GM19035 (cell line): ENCODE results near the gene LY6G5C.

ENCODE experiments used
- ATAC-seq: cut with Tn5 transposase; IDR thresholded peaks from one replicate; pipeline ENCODE4 v1.9.1; 2021; ENCODE audit not compliant: unreplicated experiment

The LY6G5C gene, protein sequence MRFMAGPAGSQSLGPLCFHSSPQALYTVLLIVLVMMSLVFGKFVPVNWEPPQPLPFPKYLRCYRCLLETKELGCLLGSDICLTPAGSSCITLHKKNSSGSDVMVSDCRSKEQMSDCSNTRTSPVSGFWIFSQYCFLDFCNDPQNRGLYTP

GRCh38 chr6:31680226-31681134 is at the start of gene LY6G5C:
TSS of gene LY6G5C (minus strand) at chr6:31681067. CDS start at chr6:31680373, 694 bp downstream.
- ATAC-seq: no peak

- ATAC-seq: no peak
Measured at GRCh38 chr6:31729979-31730630, 49.2 kb upstream of the LY6G5C start.

DNA sequence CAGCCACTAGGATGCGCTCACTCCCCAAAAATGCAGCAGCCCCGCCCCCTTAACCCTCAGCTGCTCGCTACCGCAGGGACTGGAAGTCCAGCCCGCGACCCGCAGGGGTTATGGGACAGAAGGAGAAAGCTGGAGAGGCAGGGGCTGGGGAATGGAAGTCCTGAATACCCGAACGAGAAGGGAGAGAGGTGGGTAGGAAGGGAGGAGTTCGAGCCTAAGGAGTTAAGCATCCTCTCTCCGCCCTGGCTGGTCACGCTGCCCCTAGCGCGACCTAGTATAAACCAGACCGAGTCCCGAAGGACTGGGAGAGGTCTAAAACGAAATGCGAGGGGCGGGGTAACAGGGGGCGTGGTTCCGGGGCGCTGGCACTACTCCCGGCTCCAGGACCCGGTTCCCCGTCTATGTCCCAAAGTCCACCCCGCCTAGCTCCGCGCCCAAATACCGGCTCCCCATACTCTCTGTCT is 48.7 kb upstream of the LY6G5C start:
- ATAC-seq: no peak

GRCh38 chr6:31728767-31729514 is 48.1 kb upstream of the LY6G5C start, which contains the start of gene DDAH2:
TSS of gene DDAH2 (minus strand) at chr6:31729299. CDS start at chr6:31729161, 138 bp downstream.
- ATAC-seq: no peak

GRCh38 chr6:31727717-31728671 is 47.1 kb upstream of the LY6G5C start:
- ATAC-seq: no peak

GRCh38 chr6:31727034-31727716 is 46.3 kb upstream of the LY6G5C start:
- no peak for ATAC-seq

DNA sequence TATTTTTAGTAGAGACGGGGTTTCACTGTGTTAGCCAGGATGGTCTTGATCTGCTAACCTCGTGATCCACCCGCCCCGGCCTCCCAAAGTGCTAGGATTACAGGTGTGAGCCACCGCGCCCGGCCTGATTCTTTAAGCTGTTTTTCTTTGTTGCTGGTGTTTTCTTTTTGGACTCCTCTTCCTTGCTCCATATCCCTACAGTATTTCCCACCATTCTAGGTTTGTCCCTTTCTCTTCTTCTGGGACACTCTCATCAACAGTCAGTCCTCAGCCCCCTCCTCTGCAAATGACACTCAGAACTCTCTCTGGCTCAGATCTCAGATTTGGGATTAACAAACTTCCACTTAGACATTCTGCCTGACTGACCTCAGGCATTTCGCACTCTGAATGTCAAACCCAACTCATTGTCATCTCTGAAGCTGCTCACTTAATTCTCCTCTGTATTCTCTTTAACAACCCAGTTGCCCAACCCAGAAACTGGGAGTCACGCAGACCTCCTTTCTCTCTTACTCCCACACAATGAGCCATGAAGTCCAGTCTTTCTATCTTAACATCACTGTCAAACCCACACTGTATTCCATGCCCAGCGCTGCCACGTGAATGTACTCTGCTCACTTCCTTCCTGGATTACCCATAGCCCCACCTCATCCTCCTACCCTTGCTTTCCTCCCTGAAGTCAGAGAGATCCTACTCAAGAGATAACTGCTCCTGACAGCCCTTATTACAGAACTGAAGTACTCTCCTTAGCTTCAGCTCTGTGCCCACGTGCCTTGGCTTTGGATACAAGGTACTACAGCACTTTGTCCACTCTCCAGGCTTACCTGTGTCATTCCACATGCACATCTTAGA is 44.9 kb upstream of the LY6G5C start:
- no peak for ATAC-seq

DNA sequence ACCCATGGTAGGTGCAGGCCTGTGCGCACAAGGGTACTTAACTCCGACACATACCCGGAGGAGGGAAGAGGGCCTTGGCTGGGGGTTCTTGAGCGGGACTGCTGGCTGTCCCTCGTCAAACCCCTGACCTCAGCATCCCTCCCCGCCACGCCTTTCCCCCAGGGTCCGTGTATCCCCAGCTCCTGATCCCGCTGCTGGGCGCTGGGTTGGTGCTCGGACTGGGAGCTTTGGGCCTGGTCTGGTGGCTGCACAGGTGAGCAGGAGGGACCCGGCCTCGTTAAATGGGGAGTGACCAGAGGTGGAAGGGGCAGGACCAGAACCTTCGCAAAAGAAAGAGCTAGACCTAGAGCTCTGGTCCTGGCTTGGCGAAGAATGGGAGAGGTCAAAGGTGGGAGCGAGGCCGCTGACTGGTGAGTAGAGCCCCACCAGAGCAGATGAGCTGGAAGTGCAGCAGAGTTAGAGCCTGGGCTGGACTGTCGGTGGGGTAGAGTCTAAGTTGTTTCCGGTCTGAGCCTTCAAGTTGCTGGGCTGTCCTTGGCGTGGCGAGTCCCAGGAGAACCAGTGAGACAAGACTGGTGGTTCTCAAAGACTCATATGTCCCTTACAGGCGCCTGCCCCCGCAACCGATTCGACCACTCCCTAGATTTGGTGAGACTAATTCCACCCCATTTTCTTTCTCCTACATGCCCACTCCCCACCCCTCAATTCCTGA is 43.3 kb upstream of the LY6G5C start:
- ATAC-seq: no peak

- no peak for ATAC-seq
Measured at GRCh38 chr6:31723245-31723979, 42.5 kb upstream of the LY6G5C start, which contains the start of gene MPIG6B. TSS of gene MPIG6B (plus strand) at chr6:31723373. CDS start at chr6:31723384, 11 bp downstream.

- no peak for ATAC-seq
Measured at GRCh38 chr6:31722173-31722572, 41.3 kb upstream of the LY6G5C start.

DNA sequence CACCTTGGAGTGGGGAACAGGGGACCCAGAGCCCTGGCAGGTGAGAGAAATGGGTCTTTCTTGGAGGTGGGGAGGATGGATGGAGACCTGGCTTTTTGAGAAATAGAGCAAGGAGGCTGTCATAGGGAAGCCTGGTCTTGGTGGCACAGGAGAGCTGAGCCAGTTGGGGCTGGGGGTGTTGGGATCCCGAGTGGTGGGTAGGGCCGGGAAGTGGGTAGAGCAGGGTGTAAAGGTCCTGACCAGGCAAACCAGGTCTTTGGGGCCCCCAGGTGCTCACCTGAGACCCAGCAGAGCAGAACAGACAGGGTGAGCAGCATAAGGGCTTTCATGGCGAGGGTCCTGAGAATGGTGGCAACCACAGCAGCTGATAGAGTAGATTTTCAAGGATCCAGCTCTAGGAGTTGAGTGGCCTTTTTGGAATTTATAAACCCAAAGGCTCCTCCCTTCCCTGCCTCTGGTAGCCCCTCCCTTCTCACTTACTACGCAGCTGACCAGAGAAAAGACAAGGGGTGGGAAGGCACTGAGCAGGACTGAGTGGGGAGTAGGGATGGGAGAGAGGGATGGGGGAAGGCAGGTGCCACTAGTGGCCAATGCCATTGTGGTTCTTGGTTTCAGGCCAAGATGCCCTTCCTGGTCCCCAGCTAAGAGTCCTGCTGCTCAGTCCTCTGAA is 40.6 kb upstream of the LY6G5C start, which contains the start of gene LY6G6C:
Gene LY6G6C (minus strand): TSS at position 396 of the 670 bp plus-strand sequence. CDS start 67 bp downstream, at position 329.
- ATAC-seq: no peak

GRCh38 chr6:31720196-31720770 is 39.4 kb upstream of the LY6G5C start:
- ATAC-seq: no peak

DNA sequence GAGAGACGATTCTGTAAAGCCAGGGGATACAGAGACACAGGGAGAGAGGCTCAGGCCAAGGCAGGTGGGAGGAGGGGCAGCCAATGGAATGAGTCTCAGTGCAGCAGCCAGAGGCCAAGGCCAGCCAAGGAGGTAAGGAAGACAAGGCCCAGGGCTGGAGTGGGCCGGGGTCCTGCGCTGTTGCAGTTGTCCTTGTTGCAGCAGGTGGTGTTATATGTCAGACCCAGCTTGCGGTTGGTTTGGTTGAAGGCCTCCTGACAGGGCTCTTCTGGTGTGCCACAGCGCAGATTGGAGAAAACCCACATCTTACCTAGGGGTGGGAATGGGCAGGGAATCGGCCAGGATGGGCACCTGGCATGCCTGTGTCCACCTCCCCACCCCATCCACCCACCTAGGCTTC is 38.1 kb upstream of the LY6G5C start:
- ATAC-seq: no peak

- ATAC-seq: no peak
Measured at GRCh38 chr6:31718265-31718664, 37.4 kb upstream of the LY6G5C start.

- no peak for ATAC-seq
Measured at GRCh38 chr6:31717499-31718222, 36.8 kb upstream of the LY6G5C start.
